ENCODE data around the gene HEPACAM2.

HEPACAM2 gene

DNA sequence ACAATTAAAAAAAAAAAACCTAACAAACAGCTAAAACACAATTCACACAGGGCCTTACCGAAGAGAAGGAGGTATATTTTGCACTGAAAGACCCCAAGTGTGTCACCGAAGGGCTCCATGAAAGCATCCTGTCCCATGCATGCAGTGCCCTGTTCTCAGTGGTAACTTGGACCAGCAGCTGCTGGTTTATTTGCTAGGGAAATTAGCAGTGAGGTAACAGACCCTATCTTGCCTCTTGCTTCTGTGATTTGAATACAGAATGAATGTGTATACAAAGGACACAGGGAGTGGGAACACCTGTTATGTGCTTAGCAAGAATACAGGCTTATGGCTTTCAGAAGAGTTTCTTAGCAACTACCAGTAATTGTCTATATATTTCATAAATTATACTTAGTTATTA, at the start of gene HEPACAM2:
Gene HEPACAM2, minus strand, starts transcription at position 160 of the 400 bp plus-strand sequence.
- no peak for DNase-seq (ENCODE audit: low spot score in 2 of 2)
- Mint-ChIP-seq H3K4me3 (no peak within 1 kb of the TSS), H3K36me3 (ENCODE audit: insufficient read depth) (no peaks in the 10 kb centered on the region), H3K4me1 (peaks cover 10% of the 10 kb centered on the region), H3K9me3 (no peaks in the 10 kb centered on the region), H3K27ac (ENCODE audit: low read depth) (no peak within 1 kb of the TSS), H3K27me3 (no peaks in the 10 kb centered on the region)
- ATAC-seq (replicated peaks; ENCODE audit: extremely low read depth, poor library complexity, severe bottlenecking), result no peak

DNA sequence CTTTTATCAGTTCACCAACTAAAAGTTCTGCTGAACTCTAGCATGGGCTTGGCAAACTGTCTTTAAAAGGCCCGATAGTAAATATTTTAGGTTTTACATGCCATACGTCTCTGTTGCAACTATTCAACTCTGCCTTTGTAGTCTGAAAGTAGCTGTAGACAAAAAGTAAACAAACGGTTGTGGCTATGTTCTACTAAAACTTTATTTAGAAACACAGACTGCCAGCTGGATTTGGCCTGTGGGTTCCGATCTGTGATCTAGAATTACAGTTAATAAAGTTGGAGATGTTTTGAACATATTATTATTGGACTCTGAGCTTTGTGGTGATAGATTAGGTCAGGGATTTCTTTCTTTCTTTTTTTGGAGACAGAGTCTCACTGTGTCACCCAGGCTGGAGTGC, 39.0 kb upstream of the HEPACAM2 start:
- no peak for DNase-seq (ENCODE audit: low spot score in 2 of 2)
- no peaks in the 10 kb centered on the region for H3K4me1 Mint-ChIP-seq
- no peaks in the 10 kb centered on the region for H3K27me3 Mint-ChIP-seq
- ATAC-seq (replicated peaks; ENCODE audit: extremely low read depth, poor library complexity, severe bottlenecking), result no peak
- H3K4me3 Mint-ChIP-seq, result no peak overlapping the region
- H3K36me3 Mint-ChIP-seq (ENCODE audit: insufficient read depth), result peaks cover 10% of the 10 kb centered on the region
- no peak overlapping the region for H3K27ac Mint-ChIP-seq (ENCODE audit: low read depth)
- H3K9me3 Mint-ChIP-seq, result no peaks in the 10 kb centered on the region

DNA sequence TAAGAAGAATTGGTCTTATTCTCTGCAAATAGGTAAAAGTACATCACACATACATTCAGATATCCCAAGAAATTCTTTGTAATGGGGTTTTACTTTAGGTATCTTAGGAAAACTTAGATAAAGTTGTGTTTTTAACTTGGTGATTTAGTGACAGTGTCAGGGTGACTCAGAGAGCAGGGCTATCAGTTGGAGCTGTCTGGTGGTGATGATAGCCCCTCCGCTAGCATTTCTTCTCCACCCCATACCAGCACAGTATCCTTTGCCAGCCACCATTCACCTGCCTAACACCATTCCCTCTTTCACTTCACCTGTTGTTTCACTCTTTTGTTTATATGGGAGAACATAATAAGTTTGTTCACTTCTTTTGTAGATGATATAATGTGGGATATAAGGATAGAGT, 36.3 kb upstream of the HEPACAM2 start:
- DNase-seq (ENCODE audit: low spot score in 2 of 2), result no peak

DNA sequence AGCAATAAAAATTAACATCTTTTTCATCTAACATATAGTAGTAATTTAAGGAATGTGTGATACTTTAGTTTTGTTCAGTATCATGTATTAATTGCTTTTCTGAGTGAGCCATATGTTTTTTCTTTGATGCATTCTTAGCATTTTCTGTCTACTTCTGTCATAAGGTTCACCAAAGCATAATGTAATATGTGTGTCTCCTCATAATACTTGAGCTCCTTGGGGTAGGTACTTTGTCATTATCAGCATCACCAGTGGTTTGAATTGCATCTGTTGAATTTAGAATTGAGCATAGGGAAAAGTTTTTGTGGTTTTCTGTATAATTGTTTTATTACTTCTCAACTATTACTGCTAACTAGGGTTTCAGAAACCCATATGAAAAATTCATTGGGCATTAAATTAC, 32.4 kb upstream of the HEPACAM2 start:
- ATAC-seq (replicated peaks; ENCODE audit: extremely low read depth, poor library complexity, severe bottlenecking), result no peak
- no peaks in the 10 kb centered on the region for H3K9me3 Mint-ChIP-seq
- H3K36me3 Mint-ChIP-seq (ENCODE audit: insufficient read depth), result peaks cover 15% of the 10 kb centered on the region
- no peak overlapping the region for H3K4me3 Mint-ChIP-seq
- H3K4me1 Mint-ChIP-seq, result no peaks in the 10 kb centered on the region
- no peak for DNase-seq (ENCODE audit: low spot score in 2 of 2)
- H3K27ac Mint-ChIP-seq (ENCODE audit: low read depth), result no peak overlapping the region
- H3K27me3 Mint-ChIP-seq, result no peaks in the 10 kb centered on the region

More for the DNA sequence above, 36.3 kb upstream of the HEPACAM2 start:
- no peak for ATAC-seq (replicated peaks; ENCODE audit: extremely low read depth, poor library complexity, severe bottlenecking)
- Mint-ChIP-seq H3K9me3 (no peaks in the 10 kb centered on the region), H3K4me3 (no peak overlapping the region), H3K27me3 (no peaks in the 10 kb centered on the region), H3K27ac (ENCODE audit: low read depth) (no peak overlapping the region), H3K36me3 (ENCODE audit: insufficient read depth) (peaks cover 14% of the 10 kb centered on the region), H3K4me1 (no peaks in the 10 kb centered on the region)

DNA sequence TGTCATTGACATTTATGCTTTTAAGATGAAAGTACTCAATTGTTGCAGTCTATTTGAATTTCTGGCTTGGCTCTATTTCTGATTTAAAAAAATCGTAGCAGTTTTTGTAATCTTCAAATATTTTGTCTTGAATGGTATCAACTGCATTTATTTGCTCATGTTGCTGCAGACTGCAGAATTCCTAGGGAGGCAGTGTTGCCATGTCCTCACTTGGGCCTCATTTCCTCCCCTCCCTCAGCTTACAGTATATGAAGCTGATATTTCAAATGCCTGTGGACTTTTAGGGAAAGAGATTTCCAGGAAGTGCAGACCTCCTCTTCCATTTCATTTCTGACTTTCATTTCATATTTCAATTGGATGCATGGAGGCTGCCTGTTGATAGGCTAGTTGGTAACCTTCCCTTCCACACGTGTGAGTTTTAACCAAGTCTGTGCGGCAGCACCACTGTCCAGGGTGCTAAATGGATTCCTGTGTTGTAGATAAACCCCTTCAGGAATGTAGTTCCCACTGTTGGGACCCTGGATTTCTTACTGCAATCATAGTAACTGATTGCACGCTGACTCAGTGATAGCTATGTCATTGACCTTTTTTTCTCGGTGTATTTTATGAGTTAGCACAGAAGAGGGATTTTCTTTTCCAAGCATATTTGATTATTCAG, 23.4 kb upstream of the HEPACAM2 start:
- H3K27me3 Mint-ChIP-seq, result no peaks in the 10 kb centered on the region
- H3K4me3 Mint-ChIP-seq, result no peak overlapping the region
- H3K9me3 Mint-ChIP-seq, result no peaks in the 10 kb centered on the region
- H3K36me3 Mint-ChIP-seq (ENCODE audit: insufficient read depth), result peaks cover 5% of the 10 kb centered on the region
- H3K4me1 Mint-ChIP-seq, result peaks cover 18% of the 10 kb centered on the region
- no peak overlapping the region for H3K27ac Mint-ChIP-seq (ENCODE audit: low read depth)
- ATAC-seq (replicated peaks; ENCODE audit: extremely low read depth, poor library complexity, severe bottlenecking), result no peak
- DNase-seq (ENCODE audit: low spot score in 2 of 2), result no peak

DNA sequence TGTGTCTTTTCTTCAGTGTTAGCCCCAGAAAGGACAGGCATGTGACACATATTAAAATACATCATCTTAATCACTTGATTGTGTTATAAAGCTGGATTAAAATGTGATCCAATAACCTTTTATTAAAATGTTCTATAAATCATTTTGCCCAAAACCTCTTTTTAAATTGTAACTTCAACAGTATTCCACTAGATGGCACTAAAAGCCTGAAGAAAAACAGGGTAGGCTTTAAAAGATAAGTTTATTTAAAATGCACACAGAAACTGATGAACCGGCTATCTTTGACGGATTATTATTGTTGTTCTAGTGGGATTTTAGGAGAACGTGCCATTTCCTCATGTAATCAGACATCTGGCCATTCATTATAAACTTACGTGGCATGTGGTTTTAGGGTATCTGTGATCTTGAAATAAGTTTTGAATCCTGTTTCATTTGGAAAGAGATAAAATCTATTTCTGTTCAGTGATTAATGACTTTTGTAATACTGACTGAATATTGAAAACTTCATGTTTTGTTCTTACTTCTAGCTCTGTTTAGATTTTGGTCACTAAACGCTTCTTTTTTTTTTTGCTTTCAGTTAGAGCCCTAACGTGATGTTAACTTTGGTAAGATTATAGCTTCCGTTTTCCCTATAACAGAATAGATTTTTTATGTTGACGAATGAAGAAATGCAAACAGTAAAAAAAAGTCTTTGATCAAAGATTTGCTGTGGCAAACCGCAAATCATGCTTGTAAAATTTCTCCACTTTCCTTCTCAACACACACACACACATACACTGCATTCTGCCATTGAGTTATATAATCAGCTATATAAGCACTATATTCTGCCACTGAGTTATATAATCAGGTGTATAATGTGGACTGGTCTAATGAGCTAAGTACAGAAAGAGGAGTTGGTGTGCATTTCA, 19.5 kb upstream of the HEPACAM2 start:
- peaks cover 19% of the 10 kb centered on the region for H3K4me1 Mint-ChIP-seq
- no peaks in the 10 kb centered on the region for H3K9me3 Mint-ChIP-seq
- DNase-seq (ENCODE audit: low spot score in 2 of 2), result no peak
- no peak overlapping the region for H3K27ac Mint-ChIP-seq (ENCODE audit: low read depth)
- no peaks in the 10 kb centered on the region for H3K27me3 Mint-ChIP-seq
- peak; percentile 49 for ATAC-seq (replicated peaks; ENCODE audit: extremely low read depth, poor library complexity, severe bottlenecking)
- H3K4me3 Mint-ChIP-seq, result peak overlapping the region; percentile 54
- H3K36me3 Mint-ChIP-seq (ENCODE audit: insufficient read depth), result peaks cover 4% of the 10 kb centered on the region

DNA sequence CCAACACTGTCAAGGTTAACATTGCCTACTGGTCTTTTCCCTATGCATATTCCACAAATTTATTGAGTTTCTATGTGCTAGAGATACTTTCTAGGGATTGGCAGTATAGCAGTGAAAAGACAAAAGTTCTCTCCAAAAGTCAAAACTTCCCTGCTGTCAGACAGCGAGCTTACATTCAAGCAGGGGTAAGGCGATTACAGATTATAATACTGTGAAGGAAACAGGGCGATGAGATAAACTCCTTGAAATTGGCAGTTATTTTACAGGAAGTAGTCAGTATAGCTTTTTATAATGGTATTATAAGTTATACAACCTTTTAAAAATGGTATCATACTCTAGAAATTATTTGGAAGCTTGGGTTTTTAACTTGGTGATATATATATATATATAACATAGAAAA, 15.8 kb upstream of the HEPACAM2 start:
- H3K4me3 Mint-ChIP-seq, result no peak overlapping the region
- no peaks in the 10 kb centered on the region for H3K9me3 Mint-ChIP-seq
- DNase-seq (ENCODE audit: low spot score in 2 of 2) (no peak), ATAC-seq (replicated peaks; ENCODE audit: extremely low read depth, poor library complexity, severe bottlenecking) (no peak)
- H3K27me3 Mint-ChIP-seq, result no peaks in the 10 kb centered on the region
- peaks cover 25% of the 10 kb centered on the region for H3K4me1 Mint-ChIP-seq
- H3K36me3 Mint-ChIP-seq (ENCODE audit: insufficient read depth), result peaks cover 3% of the 10 kb centered on the region
- H3K27ac Mint-ChIP-seq (ENCODE audit: low read depth), result no peak overlapping the region

DNA sequence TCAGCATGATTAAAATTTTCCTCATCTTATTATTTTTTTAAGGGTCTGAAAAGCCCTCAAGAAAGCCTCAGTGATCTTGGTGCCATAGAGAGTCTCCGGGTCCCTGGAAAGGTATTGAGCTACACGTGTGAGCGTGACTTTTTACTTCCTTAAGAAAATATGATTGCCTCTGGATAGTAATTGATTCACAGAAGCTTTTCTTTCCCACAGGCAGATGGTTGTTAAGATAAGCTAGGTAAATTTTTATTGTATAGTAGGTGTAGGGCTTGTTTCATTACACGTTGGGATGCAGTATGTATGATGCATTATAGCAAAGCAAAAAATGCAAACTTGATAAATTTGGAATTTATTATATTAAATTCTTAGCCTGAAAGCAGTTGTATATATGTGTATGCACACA, 13.6 kb upstream of the HEPACAM2 start:
- ATAC-seq (replicated peaks; ENCODE audit: extremely low read depth, poor library complexity, severe bottlenecking), result no peak
- no peaks in the 10 kb centered on the region for H3K27me3 Mint-ChIP-seq

DNA sequence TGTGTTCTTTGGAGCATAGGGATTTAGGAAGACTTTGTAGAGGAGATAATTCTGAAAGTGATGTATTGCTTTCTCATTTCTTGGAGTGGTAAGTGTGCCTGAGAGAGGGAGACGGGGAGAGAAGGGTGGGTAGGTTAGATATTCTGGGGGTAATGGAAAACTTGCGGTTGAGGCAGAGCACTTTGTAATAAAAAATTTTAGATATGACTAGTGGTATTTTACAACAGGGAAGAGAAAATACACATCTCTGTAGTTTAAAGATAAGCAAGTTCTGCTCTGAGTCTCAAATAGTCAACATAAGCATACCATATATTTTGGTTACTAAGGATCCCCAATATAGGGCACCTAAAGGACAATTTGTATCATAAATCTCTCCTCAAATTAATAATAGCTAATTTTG, 12.5 kb upstream of the HEPACAM2 start:
- ATAC-seq (replicated peaks; ENCODE audit: extremely low read depth, poor library complexity, severe bottlenecking) (no peak), DNase-seq (ENCODE audit: low spot score in 2 of 2) (no peak)
- no peaks in the 10 kb centered on the region for H3K27me3 Mint-ChIP-seq
- peaks cover 3% of the 10 kb centered on the region for H3K36me3 Mint-ChIP-seq (ENCODE audit: insufficient read depth)
- H3K4me3 Mint-ChIP-seq, result no peak overlapping the region
- H3K27ac Mint-ChIP-seq (ENCODE audit: low read depth), result no peak overlapping the region
- peaks cover 11% of the 10 kb centered on the region for H3K4me1 Mint-ChIP-seq
- no peaks in the 10 kb centered on the region for H3K9me3 Mint-ChIP-seq

More for the DNA sequence above, 13.6 kb upstream of the HEPACAM2 start:
- no peak overlapping the region for H3K27ac Mint-ChIP-seq (ENCODE audit: low read depth)
- H3K4me3 Mint-ChIP-seq, result no peak overlapping the region
- H3K4me1 Mint-ChIP-seq, result peaks cover 14% of the 10 kb centered on the region
- peaks cover 3% of the 10 kb centered on the region for H3K36me3 Mint-ChIP-seq (ENCODE audit: insufficient read depth)
- no peak for DNase-seq (ENCODE audit: low spot score in 2 of 2)
- H3K9me3 Mint-ChIP-seq, result no peaks in the 10 kb centered on the region

DNA sequence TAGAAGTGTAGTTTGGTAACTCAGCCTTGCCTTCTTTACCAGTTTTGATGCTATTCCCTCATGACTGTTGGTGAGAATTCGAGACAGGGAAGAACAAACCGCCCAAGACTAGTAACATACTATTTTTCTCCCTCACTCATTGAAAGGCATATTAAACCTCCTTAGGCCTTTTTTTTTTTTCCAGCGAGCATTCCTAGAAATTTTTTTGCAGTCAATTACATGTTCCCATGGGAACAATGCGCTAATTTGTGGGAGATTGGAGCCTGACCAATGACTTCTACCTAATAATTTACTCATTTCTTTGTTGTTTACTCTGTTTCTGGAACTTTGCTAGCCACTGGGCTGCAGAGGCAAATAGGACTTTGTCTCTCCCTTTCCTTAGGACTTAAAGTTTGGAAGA, 11.9 kb upstream of the HEPACAM2 start:
- Mint-ChIP-seq H3K4me1 (peaks cover 11% of the 10 kb centered on the region), H3K4me3 (no peak overlapping the region), H3K9me3 (no peaks in the 10 kb centered on the region), H3K36me3 (ENCODE audit: insufficient read depth) (peaks cover 3% of the 10 kb centered on the region), H3K27ac (ENCODE audit: low read depth) (no peak overlapping the region), H3K27me3 (no peaks in the 10 kb centered on the region)
- DNase-seq (ENCODE audit: low spot score in 2 of 2) (no peak), ATAC-seq (replicated peaks; ENCODE audit: extremely low read depth, poor library complexity, severe bottlenecking) (no peak)

DNA sequence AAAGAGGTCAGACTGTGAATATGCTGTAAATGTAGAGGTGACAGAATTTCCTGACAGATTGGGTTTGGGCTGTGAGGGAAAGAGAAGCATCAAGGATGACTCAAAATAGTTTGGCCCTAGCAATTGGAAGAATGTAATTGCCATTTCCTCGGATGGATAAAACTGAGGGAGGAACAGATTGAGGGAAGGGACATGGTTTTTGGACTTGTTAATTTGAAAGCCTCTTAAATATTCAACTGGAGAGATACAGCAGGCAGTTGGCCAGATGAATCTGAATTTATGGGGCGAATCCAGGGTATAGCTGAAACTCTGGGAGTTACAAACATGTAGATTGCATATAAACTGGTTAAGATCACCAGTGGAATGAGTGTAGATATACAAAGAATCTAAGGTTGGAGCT, 9.3 kb upstream of the HEPACAM2 start:
- no peak overlapping the region for H3K27ac Mint-ChIP-seq (ENCODE audit: low read depth)
- no peak for ATAC-seq (replicated peaks; ENCODE audit: extremely low read depth, poor library complexity, severe bottlenecking)

DNA sequence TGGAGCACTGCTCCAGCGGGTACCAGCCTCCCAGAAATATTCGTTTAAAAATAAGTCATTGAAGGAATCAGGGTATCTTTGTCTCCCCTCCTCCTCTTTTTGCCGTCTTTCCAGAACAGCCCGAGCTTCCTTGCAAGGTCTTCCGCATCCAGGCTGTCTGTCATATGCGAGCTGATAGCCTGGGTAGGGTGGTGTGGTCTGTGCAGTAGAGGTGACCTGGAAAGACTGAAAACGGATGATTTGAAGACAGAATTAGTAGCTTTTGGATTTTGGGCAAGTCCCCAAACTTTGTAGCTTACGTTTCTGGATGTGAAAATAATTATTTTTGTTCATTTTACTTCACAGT, 6.4 kb upstream of the HEPACAM2 start:
- Mint-ChIP-seq H3K4me3 (peak overlapping the region; percentile 95), H3K27me3 (no peaks in the 10 kb centered on the region), H3K36me3 (ENCODE audit: insufficient read depth) (peaks cover 6% of the 10 kb centered on the region), H3K27ac (ENCODE audit: low read depth) (peak overlapping the region; percentile 95), H3K4me1 (peaks cover 26% of the 10 kb centered on the region), H3K9me3 (no peaks in the 10 kb centered on the region)
- ATAC-seq (replicated peaks; ENCODE audit: extremely low read depth, poor library complexity, severe bottlenecking), result no peak
- DNase-seq (ENCODE audit: low spot score in 2 of 2), result no peak

More for the DNA sequence above, 9.3 kb upstream of the HEPACAM2 start:
- H3K36me3 Mint-ChIP-seq (ENCODE audit: insufficient read depth), result peaks cover 6% of the 10 kb centered on the region
- no peaks in the 10 kb centered on the region for H3K9me3 Mint-ChIP-seq
- no peak for DNase-seq (ENCODE audit: low spot score in 2 of 2)
- peaks cover 26% of the 10 kb centered on the region for H3K4me1 Mint-ChIP-seq
- no peaks in the 10 kb centered on the region for H3K27me3 Mint-ChIP-seq
- no peak overlapping the region for H3K4me3 Mint-ChIP-seq
